UCSD-AML1 (cell line): ENCODE data around the gene SYT3.
"Not testable (repeated sequence)": the region's sequence is repeated elsewhere in the genome, so short reads cannot be mapped to it uniquely, and the experiment has no call there.

Experiments
- DNase-seq: peaks from one replicate; lab custom pipeline; 2025; ENCODE audit not compliant: unreplicated experiment; lab: John Stamatoyannopoulos, UW

Gene SYT3

DNA sequence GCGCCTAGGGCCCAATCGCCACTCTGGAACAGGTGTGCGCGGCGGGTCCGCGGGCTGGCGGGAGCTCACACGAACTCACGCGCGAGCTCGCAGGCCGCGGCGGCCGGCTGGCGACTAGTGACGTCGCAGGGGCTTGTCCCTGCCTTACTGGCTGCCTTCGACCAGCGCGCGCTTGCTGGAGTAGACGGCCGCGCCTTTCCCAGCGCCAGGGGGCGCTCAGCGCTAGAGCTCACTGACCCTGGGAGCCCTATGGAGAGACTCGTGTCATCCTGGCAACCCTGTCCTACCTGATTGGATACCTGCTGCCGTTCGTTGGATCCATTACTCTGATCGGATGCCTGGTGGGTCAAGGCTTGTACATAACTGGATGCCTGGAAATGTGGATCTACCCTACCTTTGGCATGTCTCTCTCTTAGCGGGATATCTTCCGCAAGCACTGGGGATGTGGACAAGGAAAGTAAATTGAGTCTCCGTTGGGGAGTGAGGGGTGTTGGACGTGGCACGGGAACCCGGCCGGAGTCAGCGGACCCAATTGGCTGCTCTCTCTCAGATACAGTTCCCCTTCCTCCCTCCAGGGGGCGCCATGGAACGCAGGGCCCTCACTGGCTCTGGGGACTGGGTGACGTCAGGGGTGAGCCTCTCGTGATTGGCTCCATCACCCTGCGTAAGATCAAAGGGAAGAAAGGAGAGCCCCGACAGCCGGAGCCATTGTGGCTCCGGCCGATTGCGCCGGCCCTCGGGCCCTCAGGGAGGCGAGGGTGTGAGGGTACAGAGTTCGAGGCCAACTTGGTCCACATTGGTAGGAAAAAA lies 35.2 kb downstream of the SYT3 start:
- DNase-seq, result not testable (repeated sequence)

DNA sequence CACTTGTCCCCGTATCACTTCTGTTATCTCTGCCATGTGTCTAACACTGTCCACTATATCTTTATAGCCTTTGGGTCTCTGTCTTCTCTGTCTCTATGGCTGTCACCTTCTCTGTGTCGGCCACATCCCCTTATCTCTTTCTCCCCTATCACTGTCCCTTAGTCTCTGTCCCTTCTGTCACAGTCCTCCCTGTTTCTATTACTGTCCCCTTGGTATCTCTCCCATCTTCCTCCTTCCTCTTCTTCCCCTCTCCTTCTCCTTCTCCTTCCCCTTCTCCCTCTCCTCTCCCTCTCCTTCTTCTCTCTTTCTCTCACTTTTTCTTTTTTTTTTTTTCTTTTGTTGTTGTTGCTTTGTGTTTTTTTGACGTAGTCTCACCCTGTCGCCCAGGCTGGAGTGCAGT lies 36.7 kb downstream of the SYT3 start:
- DNase-seq, result no peak

DNA sequence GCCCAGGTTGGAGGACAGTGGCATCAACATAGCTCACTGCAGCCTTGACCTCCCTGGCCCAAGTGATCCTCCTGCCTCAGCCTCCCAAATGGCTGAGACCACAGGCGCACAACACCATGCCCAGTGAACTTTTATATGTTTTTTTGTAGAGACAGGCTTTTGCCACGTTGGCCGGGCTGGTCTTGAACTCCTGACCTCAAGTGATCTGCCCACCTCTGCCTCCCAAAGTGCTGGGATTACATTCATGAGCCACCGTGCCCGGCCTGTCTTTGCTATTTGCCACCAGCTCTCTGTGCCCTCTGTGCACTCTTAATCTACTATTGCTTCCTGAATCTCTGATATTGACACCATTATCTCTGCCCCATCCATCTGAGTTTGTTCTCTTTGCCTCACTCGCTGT lies 37.2 kb downstream of the SYT3 start:
- no peak for DNase-seq

DNA sequence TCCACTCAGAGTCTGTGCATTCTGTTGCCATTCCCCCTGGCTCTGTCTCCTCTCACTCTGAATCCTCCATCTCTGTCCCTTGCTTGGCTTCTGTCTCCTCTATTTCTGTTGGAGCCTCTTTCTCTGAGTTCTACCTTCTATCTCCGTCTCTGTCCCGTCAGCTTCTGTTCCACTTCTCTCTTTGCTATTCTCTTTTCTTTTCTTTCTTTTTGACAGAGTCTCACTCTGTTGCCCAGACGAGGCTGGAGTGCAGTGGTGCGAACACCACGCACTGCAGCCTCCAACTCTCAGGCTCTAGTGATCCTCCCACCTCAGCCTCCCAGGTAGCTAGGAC lies 37.6 kb downstream of the SYT3 start:
- DNase-seq, result no peak

DNA sequence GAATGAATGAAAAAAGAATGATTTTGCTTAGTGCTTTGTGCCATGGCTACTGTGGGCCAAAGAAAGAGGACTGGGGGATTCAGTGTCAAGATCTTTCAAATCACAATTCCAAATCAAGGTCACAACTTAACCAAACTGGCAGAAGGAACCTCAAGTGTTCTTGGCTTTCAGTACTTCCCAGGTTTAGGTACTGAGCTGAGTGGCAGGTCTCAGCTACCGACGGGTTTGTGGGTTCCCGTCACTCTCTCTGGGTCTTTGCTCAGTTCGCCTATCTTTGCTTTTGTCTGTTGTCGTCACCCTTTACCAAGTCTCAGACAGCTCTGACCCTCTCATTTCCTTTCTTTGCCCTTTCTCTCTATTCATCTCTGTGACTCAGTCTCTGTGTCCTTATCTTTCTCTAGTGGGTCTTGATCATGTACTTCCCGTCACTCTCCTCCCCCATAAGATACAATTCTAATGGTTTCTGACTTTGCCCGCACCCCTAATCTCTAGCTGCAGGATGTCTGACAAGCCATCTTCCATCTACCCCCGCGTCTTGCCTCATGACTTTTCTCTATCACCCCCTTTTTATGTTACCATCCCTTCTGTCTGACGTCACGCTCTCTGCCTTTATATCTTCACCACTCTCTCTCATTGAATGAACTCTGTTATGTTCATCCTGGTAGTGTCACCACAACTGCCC lies 38.1 kb downstream of the SYT3 start:
- no peak for DNase-seq

DNA sequence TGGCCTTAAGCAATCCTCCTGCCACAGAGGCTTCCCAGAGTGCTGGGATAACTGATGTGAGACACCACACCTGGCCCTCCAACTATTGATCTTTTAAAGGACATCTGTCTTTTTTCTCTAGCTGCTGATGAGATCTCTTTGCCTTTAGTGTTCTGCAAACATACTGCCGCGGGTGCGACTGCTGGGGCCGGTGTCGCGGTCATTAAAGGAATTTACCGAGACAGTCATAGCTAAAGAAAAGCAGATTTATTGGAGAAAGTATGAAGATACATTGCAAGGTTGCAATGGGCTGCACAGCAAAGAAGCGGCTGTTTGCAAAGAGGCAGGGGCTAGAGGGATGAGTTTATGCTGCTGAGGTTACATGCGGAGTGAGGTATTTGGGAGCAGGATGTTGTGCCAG lies 40.3 kb downstream of the SYT3 start:
- no peak for DNase-seq

DNA sequence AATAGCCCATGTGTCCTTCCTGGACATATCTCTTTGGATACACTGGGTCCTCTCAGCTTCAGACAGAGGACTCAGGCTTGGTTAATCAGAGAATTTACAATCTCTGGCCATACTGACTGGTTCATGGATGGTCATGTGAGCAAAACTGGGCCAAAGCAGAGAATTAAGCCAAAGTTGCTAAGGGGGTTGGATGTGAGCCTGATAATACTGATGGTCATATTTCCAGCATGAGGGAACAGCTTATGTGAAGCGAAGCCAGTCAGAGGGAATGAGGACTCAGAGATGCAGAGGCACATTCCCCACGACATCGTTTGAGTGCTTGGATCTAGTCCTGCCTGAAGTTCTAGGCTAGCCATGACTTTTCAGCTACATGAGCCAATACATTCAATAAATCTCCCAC lies 49.5 kb downstream of the SYT3 start:
- no peak for DNase-seq

DNA sequence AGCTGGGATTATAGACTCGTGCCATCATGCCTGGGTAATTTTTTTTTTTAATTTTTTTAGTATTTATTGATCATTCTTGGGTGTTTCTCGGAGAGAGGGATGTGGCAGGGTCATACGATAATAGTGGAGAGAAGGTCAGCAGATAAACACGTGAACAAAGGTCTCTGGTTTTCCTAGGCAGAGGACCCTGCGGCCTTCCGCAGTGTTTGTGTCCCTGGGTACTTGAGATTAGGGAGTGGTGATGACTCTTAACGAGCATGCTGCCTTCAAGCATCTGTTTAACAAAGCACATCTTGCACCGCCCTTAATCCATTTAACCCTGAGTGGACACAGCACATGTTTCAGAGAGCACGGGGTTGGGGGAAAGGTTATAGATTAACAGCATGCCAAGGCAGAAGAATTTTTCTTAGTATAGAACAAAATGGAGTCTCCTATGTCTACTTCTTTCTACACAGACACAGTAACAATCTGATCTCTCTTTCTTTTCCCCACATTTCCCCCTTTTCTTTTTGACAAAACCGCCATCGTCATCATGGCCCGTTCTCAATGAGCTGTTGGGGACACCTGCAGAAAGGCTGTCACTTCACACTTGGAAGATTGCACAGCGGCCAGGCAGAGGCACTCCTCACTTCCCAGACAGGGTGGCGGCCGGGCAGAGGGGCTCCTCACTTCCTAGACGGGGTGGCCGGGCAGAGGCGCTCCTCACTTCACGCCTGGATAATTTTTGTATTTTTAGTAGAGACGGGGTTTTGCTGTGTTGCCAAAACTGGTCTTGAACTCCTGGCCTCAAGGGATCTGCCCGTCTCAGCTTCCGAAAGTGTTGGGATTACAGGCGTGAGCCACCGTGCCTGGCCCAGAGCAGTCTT lies 57.7 kb downstream of the SYT3 start:
- DNase-seq, result not testable (repeated sequence)

DNA sequence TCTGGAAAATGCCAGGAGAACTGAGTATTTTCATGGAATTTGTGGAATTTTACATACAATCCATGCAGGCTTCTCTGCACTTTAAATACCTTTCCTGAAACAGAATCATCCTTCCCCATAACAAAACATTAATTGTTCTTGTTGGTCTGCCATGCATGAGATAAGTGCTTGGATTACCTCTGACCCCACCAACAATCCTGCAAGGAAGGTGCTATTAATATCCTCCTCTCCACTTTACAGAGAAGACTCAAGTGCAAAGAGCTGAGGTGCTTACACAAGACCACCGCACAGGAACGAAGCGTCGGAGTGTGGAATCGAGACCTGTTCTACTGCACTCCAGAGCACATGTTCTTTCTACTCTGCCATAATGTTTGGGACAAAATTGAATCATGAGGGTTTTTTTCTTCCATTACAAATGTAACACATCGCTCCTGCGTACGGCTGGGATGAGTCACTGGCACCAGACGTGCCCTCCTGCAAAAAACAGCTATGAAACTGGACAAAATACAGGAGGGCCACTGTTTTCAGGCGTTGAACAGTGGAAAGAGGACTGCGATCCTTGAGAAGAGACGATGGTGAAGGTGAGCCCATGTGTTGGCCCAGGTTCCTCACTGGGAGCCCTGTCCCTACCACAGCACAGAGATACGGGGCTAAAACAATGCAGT lies 58.6 kb downstream of the SYT3 start:
- no peak for DNase-seq

DNA sequence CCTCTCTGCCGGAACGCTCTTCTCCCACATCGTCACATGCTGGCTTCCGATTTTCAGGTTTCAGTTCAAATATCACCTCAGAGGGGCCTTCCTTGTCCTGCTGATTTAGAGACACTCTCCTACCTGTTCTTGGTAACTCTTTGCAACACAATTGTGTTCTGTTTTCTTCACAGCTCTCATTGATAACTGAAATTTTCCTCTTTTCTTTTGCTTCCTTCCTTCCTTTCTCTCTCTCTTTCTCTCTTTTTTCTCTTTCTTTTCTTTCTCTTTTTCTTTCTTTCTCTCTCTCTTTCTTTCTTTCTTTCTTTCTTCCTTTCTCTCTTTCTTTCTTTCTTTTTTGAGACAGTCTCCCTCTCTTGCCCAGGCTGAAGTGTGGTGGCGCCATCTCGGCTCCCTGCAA lies 59.4 kb downstream of the SYT3 start:
- DNase-seq, result no peak

DNA sequence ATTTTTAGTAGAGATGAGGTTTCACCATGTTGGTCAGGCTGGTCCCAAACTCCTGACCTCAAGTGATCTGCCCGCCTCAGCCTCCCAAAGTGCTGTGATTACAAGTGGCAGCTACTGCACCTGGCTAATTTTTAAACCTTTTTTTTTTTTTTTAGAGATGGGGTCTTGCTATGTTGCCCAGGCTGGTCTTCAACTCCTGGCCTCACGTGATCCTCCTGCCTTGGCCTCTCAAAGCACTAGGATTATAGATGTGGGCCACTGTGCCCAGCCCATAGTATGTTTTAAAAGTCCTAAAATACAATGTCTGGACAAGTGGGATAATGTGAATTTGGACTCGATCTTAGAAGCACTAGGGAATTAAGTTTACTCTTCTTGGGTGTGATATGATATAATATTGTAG lies 62.9 kb downstream of the SYT3 start:
- DNase-seq, result not testable (repeated sequence)

DNA sequence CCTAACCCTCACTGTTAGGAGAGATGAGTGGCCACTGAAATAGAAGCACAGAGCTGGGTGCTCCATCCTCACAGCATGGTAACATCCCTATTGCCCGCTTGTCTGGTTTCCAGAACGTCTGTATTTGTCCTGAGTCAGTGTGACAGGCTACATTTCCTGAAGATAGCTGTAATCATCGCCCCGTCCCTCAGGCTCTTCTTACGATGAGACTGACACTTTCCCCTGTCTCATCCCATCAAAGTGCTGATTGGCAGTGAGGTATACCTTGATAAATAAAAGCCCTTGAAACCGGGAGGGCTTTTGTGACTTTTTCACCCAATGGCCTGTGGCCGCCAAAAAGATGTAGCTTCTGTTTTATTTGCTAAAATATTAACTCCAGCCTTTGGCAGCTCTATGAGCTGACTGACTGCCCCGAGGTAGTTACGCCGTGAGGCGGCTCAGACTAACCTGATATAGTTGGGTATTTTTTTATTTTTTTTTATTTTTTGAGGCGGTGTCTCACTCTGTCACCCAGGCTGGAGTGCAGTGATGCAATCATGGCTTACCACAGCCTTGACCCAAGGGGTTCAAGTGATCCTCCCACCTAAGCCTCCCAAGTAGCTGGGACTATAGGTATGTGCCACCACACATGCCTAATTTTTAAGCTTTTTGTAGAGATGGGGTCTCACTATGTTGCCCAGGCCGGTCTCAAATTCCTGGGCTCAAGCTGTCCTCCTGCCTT lies 65.8 kb downstream of the SYT3 start:
- DNase-seq, result no peak
